ENCODE data around the gene CD9.

CD9 gene

GRCh38 chr12:6181583-6182278 lies 18.5 kb upstream of the CD9 start:
- peak overlapping the region; percentile 82 for H2BK12ac ChIP-seq (ENCODE audit: low read length)
- H3K4me3 ChIP-seq (ENCODE audit: low read length in 2 of 2) = no peak overlapping the region
- H2BK5ac ChIP-seq (ENCODE audit: low read length) = no peak overlapping the region
- no peak for DNase-seq (ENCODE audit: low spot score)
- H3K23ac ChIP-seq (ENCODE audit: low read depth, low read length, poor library complexity) = no peak overlapping the region
- no peak overlapping the region for H4K8ac ChIP-seq (ENCODE audit: low read depth, low read length)
- no peak overlapping the region for H2BK120ac ChIP-seq (ENCODE audit: low read depth, low read length)
- H3K27me3 ChIP-seq (ENCODE audit: control insufficient read depth in 3 of 3, insufficient read depth in 3 of 3, low read depth in 1 of 3, low read length in 3 of 3) = no peaks in the 10 kb centered on the region
- H3K9ac ChIP-seq (ENCODE audit: low read depth, low read length, poor library complexity) = no peak overlapping the region
- H3K27ac ChIP-seq (replicated peaks; ENCODE audit: low read length) = no peak overlapping the region
- H4K91ac ChIP-seq (ENCODE audit: low read depth, low read length, poor library complexity) = no peak overlapping the region
- peak overlapping the region; percentile 71 for H2BK15ac ChIP-seq (ENCODE audit: low read length)
- no peaks in the 10 kb centered on the region for H3K9me3 ChIP-seq (replicated peaks in 1 of 2; ENCODE audit: control insufficient read depth in 2 of 2, insufficient read depth in 1 of 2, low read depth in 1 of 2, low read length in 2 of 2)
- no peaks in the 10 kb centered on the region for H3K36me3 ChIP-seq (replicated peaks in 1 of 2; ENCODE audit: control insufficient read depth in 2 of 2, insufficient read depth in 2 of 2, low read length in 2 of 2)
- no peak overlapping the region for H3K4me2 ChIP-seq (ENCODE audit: insufficient read depth, low read length, poor library complexity, severe bottlenecking)
- no peak overlapping the region for H3K4ac ChIP-seq (ENCODE audit: low read length)
- peaks cover 26 to 29% of the 10 kb centered on the region in 2 donors for H3K4me1 ChIP-seq (ENCODE audit: control insufficient read depth in 2 of 2, insufficient read depth in 1 of 2, low read depth in 1 of 2, low read length in 2 of 2)
- H3K14ac ChIP-seq (ENCODE audit: low read length) = no peak overlapping the region
- WGBS, 2 donors (ENCODE audit: extremely low coverage in 2 of 2, insufficient read length in 2 of 2, insufficient replicate concordance in 1 of 2) = no CpG with 5 or more reads among the region's 17 CpGs
- H3K79me1 ChIP-seq (ENCODE audit: low read depth, low read length) = no peaks in the 10 kb centered on the region
- H2AK5ac ChIP-seq (ENCODE audit: low read depth, low read length) = no peak overlapping the region
- peak overlapping the region; percentile 20 for H3K18ac ChIP-seq (ENCODE audit: low read length)
- peak overlapping the region; percentile 10 for H2AFZ ChIP-seq (ENCODE audit: low read length)

- Histone ChIP-seq H2AK5ac (ENCODE audit: low read depth, low read length) (no peak overlapping the region), H2BK12ac (ENCODE audit: low read length) (no peak overlapping the region), H3K79me1 (ENCODE audit: low read depth, low read length) (no peaks in the 10 kb centered on the region), H3K4me1 (ENCODE audit: control insufficient read depth in 2 of 2, insufficient read depth in 1 of 2, low read depth in 1 of 2, low read length in 2 of 2) (peaks cover 26 to 29% of the 10 kb centered on the region in 2 donors), H4K8ac (ENCODE audit: low read depth, low read length) (no peak overlapping the region), H3K23ac (ENCODE audit: low read depth, low read length, poor library complexity) (no peak overlapping the region), H3K14ac (ENCODE audit: low read length) (no peak overlapping the region), H3K4me2 (ENCODE audit: insufficient read depth, low read length, poor library complexity, severe bottlenecking) (no peak overlapping the region), H3K36me3 (replicated peaks in 1 of 2; ENCODE audit: control insufficient read depth in 2 of 2, insufficient read depth in 2 of 2, low read length in 2 of 2) (no peaks in the 10 kb centered on the region), H3K9ac (ENCODE audit: low read depth, low read length, poor library complexity) (peak overlapping the region; percentile 47), H3K4me3 (ENCODE audit: low read length in 2 of 2) (no peak overlapping the region), H2BK5ac (ENCODE audit: low read length) (no peak overlapping the region), H4K91ac (ENCODE audit: low read depth, low read length, poor library complexity) (peak overlapping the region; percentile 88), H2AFZ (ENCODE audit: low read length) (peak overlapping the region; percentile 10), H2BK120ac (ENCODE audit: low read depth, low read length) (no peak overlapping the region), H2BK15ac (ENCODE audit: low read length) (peak overlapping the region; percentile 71), H3K4ac (ENCODE audit: low read length) (no peak overlapping the region), H3K9me3 (replicated peaks in 1 of 2; ENCODE audit: control insufficient read depth in 2 of 2, insufficient read depth in 1 of 2, low read depth in 1 of 2, low read length in 2 of 2) (no peaks in the 10 kb centered on the region), H3K27me3 (ENCODE audit: control insufficient read depth in 3 of 3, insufficient read depth in 3 of 3, low read depth in 1 of 3, low read length in 3 of 3) (no peaks in the 10 kb centered on the region), H3K18ac (ENCODE audit: low read length) (peak overlapping the region; percentile 4), H3K27ac (replicated peaks; ENCODE audit: low read length) (no peak overlapping the region)
- WGBS, 2 donors (ENCODE audit: extremely low coverage in 2 of 2, insufficient read length in 2 of 2, insufficient replicate concordance in 1 of 2) = no CpG with 5 or more reads among the region's 19 CpGs
- DNase-seq (ENCODE audit: low spot score) = no peak
Measured at GRCh38 chr12:6182279-6182898, 17.8 kb upstream of the CD9 start.

- Histone ChIP-seq H3K27me3 (ENCODE audit: control insufficient read depth in 3 of 3, insufficient read depth in 3 of 3, low read depth in 1 of 3, low read length in 3 of 3) (peaks cover 0 to 4% (median 0%) of the 10 kb centered on the region in 3 experiments), H3K23ac (ENCODE audit: low read depth, low read length, poor library complexity) (no peak overlapping the region), H4K91ac (ENCODE audit: low read depth, low read length, poor library complexity) (no peak overlapping the region), H3K79me1 (ENCODE audit: low read depth, low read length) (no peaks in the 10 kb centered on the region), H2BK12ac (ENCODE audit: low read length) (no peak overlapping the region), H3K14ac (ENCODE audit: low read length) (no peak overlapping the region), H3K18ac (ENCODE audit: low read length) (no peak overlapping the region), H2BK15ac (ENCODE audit: low read length) (no peak overlapping the region), H3K9ac (ENCODE audit: low read depth, low read length, poor library complexity) (no peak overlapping the region), H2BK5ac (ENCODE audit: low read length) (no peak overlapping the region), H3K4me1 (ENCODE audit: control insufficient read depth in 2 of 2, insufficient read depth in 1 of 2, low read depth in 1 of 2, low read length in 2 of 2) (peaks cover 24 to 26% of the 10 kb centered on the region in 2 donors), H3K36me3 (replicated peaks in 1 of 2; ENCODE audit: control insufficient read depth in 2 of 2, insufficient read depth in 2 of 2, low read length in 2 of 2) (no peaks in the 10 kb centered on the region), H3K9me3 (replicated peaks in 1 of 2; ENCODE audit: control insufficient read depth in 2 of 2, insufficient read depth in 1 of 2, low read depth in 1 of 2, low read length in 2 of 2) (no peaks in the 10 kb centered on the region), H3K4me2 (ENCODE audit: insufficient read depth, low read length, poor library complexity, severe bottlenecking) (no peak overlapping the region), H3K27ac (replicated peaks; ENCODE audit: low read length) (no peak overlapping the region), H2AK5ac (ENCODE audit: low read depth, low read length) (no peak overlapping the region), H4K8ac (ENCODE audit: low read depth, low read length) (no peak overlapping the region), H3K4me3 (ENCODE audit: low read length in 2 of 2) (no peak overlapping the region), H2BK120ac (ENCODE audit: low read depth, low read length) (no peak overlapping the region), H2AFZ (ENCODE audit: low read length) (no peak overlapping the region), H3K4ac (ENCODE audit: low read length) (no peak overlapping the region)
- WGBS, 2 donors (ENCODE audit: extremely low coverage in 2 of 2, insufficient read length in 2 of 2, insufficient replicate concordance in 1 of 2) = no CpG with 5 or more reads among the region's 7 CpGs
- DNase-seq (ENCODE audit: low spot score) = no peak
Measured at GRCh38 chr12:6183689-6184428, 16.3 kb upstream of the CD9 start.

Data from neuronal stem cell (in vitro differentiated cells).